PC-9 (cell line): ENCODE results near the gene DUSP16.

Experiments used
- CTCF ChIP-seq: fragments of 200-600 bp; sonication (generic); conservative IDR thresholded peaks from 2 replicates; pipeline ENCODE4 v1.6.1; 2017; ENCODE audit warnings: mixed run types, antibody characterized with exemption, mild to moderate bottlenecking, moderate library complexity
- EZH2 ChIP-seq: fragments of 200-600 bp; sonication (generic); IDR thresholded peaks from 2 replicates; pipeline ENCODE4 v1.8.0; 2017; ENCODE audit warnings: antibody characterized with exemption, low read depth

DNA sequence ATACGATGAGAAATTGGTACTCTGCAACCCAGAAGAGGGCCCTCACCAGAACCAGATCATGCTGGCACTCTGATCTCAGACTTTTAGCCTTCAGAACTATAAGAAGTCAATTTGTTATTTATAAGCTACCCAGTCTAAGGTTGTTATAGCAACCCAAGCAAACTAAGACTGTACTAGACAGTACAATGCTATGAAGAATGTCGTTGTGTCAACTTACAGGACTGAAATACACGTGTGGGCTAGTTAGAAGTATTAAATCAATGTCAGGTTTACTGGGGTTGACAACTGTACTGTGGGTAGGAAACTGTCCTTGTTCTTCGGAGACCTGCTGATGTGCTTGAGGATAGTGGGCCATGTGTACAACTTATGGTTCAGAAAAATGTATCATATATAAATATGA lies 19.7 kb downstream of the DUSP16 start:
- TF ChIP-seq CTCF (no peak), EZH2 (no peak)
